NOMO-1 treated with dmso at 0.1 percent for 144 hours (cell line): ENCODE data around the gene CDX2.

Source experiments
- DNase-seq: peaks from one replicate; lab custom pipeline; 2025; ENCODE audit not compliant: unreplicated experiment; lab: John Stamatoyannopoulos, UW

CDX2 gene

GRCh38 chr13:27933118-27933517 lies 36.0 kb downstream of the CDX2 start:
- no peak for DNase-seq

DNA sequence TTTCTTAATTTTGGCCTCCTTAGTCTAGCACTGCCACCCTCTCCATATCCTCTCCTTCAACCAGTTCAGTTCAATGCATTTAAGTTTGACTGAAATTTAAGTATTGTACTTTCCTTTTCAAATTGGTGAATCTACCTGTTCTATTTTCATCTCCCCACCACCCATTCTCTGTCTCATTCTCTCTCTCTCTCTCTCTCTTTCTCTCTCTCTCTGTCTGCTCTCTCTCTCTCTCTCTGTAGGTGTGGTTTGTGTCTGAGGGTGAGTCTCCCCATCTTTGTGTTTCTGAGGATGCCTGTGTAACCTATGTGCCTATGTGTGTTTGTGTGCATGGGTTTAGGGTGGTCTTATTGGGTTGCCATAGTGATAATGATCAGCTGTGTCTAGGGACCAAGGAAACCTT lies 39.2 kb downstream of the CDX2 start:
- no peak for DNase-seq

DNA sequence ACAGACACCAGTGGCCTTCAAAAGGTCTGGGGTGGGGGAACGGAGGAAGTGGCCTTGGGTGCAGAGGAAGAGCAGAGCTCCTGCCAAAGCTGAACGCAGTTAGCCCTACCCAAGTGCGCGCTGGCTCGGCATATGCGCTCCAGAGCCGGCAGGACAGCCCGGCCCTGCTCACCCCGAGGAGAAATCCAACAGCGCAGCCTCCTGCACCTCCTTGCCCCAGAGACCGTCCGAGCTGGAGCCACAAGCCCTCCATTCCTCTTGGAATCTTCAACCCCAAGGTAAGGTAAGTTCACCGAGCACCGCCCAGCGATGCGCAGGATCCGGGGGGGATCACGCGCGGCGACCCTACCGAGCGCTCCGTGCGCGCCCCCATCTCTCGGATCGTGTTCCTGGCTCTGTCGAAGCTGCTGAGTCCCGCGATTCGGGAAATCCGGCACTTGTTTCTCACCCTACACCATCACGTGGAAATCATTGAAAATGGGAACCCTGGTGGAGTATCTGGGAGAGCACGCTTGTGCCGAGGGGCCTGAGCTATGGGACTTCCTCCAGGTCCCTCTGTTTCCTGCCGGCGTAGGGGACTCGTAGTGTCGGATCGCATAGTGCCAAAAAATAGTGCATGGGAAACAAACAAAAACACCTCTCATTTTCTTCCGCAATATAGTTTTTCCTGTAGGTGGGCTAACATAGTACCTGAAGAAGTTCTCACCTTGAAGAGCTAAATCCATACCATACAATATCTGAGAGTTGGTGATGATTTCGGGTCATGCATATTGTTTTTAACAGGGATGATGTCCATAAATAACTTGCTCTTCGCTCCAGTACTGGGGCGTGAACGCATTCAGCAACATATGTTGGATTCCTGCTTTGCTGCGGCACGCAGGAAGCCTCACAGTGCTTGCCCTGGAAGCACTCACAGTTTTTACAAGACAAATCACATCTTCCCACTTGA lies 40.0 kb downstream of the CDX2 start:
- no peak for DNase-seq

- no peak for DNase-seq
Observed at GRCh38 chr13:27928353-27928804, 40.7 kb downstream of the CDX2 start.

DNA sequence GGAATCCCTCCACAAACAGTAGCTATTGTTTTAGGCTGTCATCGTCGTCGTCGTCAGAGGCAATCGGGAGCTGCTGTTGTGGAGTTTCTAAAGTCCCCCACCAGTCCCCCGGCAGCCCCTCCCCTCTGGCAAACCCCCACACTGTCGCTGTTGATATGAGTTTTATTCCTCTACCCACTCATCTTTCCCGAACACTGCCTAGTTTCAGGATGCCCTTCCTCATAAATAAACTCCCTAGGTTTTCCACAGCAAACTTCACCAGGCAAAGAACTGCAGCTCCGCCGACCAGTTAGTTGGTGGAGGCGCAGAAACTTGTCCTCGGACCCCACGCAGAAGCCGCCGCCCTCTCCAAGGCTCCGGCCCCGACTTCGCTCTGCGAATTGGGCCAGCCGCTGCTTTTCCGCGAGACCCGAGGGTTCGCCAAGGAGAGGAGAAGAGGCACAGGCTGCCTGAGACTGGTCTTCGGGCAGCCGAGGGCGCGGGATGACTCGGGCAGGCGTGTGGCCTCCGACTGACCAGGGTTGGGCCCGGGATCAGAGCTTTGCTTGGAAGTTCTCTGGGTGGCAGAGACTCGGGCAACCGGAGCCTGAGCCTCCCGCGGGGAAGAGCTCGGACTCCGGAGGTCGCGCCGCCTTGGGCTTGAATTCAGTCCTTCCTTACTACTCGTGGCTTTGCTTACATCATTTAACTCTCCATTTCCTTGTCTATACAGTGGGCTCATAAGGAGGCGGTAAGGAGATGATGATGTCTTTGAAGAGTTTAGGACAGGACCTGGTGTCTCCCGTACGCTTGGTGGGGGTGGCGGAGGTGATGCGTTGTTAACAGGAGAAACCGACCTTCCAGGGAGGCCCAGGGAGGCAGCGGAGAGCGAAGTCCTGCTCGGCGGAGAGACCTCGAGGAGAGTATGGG lies 41.4 kb downstream of the CDX2 start:
- DNase-seq = no peak

DNA sequence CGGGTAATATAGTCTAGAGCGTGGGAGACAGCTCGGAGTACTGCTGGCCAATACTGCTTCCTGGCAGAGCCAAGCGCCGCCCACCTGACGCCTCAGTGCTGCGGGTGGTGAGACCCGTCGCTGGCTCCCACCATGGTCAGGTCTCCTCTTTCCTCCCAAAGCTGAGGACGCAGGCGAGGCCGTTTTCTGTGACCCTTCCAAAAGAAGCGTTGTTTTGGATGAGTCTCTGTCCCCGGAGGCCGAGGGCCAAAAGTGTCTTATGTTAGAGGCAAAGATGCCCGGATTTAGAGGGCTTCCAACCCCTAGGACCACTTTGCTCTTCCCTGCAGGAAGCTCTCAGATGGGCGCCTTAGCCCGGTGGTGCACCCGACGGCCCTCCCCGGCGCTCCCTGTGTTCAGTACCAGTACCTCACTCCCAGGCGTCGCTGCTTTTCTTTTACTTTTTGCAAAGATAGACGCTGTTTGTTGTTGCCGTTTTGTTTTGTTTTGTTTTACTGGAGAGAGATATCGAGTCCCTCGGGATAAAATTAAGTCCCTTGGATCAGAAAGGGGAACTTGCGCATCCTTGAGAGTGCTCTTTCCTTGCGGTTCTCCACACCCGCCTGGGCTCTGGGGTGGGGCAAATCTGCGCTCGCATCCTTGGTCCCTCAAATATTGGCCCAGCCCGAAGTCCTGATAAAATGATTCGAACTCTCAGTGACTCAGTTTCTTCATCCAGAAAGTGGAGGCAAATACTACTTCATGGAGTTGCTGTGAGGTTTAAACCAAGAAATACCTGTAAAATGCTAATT lies 42.3 kb downstream of the CDX2 start:
- no peak for DNase-seq

GRCh38 chr13:27925220-27925991 lies 43.7 kb downstream of the CDX2 start:
- DNase-seq = no peak

DNA sequence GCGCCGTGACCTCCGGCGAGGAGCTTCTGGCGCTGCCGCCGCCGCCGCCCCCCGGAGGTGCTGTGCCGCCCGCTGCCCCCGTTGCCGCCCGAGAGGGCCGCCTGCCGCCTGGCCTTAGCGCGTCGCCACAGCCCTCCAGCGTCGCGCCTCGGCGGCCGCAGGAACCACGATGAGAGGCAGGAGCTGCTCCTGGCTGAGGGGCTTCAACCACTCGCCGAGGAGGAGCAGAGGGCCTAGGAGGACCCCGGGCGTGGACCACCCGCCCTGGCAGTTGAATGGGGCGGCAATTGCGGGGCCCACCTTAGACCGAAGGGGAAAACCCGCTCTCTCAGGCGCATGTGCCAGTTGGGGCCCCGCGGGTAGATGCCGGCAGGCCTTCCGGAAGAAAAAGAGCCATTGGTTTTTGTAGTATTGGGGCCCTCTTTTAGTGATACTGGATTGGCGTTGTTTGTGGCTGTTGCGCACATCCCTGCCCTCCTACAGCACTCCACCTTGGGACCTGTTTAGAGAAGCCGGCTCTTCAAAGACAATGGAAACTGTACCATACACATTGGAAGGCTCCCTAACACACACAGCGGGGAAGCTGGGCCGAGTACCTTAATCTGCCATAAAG lies 44.5 kb downstream of the CDX2 start:
- no peak for DNase-seq

DNA sequence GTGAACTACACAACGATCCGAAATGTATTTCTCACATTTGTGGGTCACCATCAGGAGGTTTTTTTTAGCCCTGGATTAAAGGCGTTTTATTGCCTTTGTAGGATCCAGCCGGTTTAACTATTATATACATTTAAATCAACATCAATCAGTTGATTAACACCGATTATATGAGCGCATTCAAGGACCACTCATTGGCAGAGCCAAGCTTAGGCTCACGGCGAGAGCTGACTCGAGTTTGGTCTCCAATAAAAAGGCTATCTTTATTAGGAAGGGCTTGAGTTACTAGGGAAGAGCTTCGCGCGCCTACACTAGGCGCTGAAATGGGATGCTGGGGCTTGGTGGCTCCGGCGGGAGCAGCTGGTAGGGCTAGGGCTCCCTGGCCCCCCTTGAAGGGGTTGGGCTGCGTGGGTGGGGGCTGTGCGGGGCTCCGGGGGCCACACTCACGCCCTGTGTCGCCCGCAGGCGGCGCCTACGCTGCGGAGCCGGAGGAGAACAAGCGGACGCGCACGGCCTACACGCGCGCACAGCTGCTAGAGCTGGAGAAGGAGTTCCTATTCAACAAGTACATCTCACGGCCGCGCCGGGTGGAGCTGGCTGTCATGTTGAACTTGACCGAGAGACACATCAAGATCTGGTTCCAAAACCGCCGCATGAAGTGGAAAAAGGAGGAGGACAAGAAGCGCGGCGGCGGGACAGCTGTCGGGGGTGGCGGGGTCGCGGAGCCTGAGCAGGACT lies 45.2 kb downstream of the CDX2 start:
- no peak for DNase-seq

- no peak for DNase-seq
Observed at GRCh38 chr13:27922883-27923612, 46.1 kb downstream of the CDX2 start.

DNA sequence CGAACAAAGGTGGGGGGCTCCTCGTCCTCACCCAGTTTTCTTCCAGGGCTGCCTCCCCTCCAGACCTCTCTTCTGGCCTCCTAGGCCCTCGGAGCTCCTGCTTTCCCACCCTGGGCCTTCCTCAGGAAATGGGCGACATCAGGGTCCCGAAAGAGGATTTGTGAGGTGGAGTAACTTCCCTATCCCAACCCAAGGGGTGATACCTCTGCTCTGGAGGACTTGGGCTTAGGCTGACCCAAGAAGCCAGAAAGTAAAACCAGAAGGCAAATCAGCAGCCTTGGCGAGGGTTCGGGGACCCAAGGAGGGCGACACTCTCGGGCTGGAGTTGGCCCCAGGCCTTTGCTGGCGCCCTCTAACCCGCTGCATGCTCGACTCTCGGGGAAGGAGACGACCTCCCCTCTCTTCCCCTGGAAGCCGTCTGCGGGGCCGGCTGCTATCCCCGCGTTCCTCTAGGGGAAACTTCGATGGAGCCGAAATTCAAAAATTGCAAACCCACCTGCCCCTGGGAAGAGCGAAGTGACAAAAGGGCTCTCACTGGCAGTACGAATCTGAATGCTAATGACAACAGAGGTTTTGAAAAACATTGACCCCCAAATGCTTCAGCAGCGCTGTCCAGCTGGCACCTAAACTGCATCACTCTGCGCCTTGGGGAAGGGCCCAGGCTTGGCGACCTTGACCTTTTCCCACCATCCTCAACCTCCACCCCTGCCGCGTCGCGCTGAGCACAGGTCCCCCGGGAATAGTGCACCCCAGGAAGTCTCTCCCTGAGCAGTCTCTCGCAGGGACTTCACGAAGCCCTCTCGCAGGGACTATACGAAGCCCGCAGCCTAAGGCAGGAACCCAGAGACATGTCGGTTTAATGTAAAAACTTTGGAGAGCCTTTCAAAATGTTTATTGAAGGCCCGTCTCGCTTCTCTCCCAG lies 46.9 kb downstream of the CDX2 start:
- no peak for DNase-seq

DNA sequence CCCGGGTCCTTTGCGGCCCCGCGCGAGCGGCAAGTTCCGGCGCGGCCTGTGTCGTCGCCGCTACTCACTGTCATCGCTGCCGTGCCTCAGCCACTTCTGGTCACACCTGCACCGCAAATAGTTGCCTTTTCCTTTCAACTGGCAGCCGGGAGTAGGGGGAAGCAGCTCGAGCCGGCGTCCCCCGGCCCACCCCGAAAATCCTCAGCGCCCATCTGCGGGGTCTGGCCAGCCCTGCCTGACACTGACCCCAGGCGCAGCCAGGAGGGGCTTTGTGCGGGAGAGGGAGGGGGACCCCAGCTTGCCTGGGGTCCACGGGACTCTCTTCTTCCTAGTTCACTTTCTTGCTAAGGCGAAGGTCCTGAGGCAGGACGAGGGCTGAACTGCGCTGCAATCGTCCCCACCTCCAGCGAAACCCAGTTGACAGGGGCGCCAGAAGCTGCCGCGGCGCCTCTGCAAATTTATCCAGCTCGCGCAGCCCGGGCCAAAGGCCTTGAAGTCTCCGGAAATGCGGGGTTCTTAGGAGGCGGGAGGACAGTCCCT lies 47.6 kb downstream of the CDX2 start:
- DNase-seq = no peak

GRCh38 chr13:27920677-27921420 lies 48.3 kb downstream of the CDX2 start:
- no peak for DNase-seq

DNA sequence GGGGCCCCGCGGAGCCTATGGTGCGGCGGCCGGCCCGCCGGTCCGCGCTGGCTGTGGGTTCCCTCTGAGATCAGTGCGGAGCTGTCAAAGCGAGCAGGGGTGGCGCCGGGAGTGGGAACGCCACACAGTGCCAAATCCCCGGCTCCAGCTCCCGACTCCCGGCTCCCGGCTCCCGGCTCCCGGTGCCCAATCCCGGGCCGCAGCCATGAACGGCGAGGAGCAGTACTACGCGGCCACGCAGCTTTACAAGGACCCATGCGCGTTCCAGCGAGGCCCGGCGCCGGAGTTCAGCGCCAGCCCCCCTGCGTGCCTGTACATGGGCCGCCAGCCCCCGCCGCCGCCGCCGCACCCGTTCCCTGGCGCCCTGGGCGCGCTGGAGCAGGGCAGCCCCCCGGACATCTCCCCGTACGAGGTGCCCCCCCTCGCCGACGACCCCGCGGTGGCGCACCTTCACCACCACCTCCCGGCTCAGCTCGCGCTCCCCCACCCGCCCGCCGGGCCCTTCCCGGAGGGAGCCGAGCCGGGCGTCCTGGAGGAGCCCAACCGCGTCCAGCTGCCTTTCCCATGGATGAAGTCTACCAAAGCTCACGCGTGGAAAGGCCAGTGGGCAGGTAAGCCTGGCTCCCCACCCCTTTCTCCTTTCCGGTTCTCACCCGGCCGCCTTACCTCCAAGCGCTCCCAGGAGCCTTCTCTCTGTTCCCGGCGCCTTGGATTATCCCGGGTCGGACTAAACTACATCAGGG lies 49.0 kb downstream of the CDX2 start, which contains the start of gene PDX1:
TSS of gene PDX1 (plus strand) at position 67 of the 743 bp plus-strand sequence. CDS start at position 206, 139 bp downstream.
- DNase-seq = no peak

GRCh38 chr13:27919659-27919933 lies 49.5 kb downstream of the CDX2 start:
- DNase-seq = no peak
